ENCODE data around the gene COL6A3.

The COL6A3 gene

DNA sequence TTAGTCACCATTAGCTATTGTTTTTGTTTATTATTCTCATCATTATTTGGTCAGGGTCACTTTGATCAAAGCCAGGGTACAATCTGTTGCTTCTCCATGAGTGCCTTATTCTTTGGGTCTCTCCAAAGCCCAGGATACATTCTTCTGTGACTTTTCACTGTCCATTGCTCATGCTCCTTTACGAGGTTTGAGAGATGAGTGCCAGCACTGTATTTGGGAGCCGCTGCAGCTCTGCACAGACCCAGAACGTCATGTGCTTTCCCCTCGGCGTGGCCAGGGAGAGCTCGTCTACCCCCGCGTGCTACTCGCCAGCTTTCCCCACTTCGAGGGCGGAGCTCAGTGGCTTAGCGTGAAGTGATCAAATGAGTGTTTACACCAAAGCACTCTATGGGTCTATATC is 123.7 kb downstream of the COL6A3 start:
- no peak for DNase-seq

DNA sequence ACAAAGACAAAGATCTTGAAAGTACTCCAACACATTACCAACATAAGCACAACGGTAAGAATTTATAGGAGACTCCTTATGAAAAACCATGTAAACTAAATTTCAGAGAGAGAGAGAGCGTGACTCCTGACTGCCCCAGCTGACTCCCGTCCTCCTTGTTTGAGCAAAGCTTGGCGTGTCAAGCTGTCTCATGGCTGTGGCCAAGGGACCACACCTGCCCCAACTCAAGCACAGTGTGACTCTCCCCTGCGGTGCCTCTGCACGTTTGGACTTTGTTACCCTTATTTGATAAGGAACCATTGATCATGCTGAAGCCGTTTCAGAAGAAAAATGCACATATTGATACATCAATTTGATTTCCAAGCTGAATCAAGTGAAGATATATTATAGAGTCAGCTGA is 124.8 kb downstream of the COL6A3 start:
- no peak for DNase-seq

DNA sequence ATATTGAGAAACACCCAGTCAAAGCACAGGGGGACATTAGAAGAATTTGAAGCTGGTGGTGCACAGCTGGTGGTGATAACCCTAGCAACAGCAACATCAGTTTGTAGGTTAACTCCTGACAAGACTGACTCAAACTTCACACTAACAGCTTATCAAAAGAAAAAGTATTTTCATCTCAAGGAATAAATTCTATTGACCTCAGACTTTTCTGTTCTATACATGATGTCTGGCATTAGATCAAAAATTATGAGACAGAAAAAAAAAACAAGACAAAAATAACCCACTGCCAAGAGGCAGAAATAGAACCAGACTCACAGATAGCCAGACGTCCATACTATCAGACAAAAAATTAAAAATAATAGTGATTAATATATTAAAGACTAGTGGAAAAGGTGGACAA is 126.1 kb downstream of the COL6A3 start:
- DNase-seq: no peak

DNA sequence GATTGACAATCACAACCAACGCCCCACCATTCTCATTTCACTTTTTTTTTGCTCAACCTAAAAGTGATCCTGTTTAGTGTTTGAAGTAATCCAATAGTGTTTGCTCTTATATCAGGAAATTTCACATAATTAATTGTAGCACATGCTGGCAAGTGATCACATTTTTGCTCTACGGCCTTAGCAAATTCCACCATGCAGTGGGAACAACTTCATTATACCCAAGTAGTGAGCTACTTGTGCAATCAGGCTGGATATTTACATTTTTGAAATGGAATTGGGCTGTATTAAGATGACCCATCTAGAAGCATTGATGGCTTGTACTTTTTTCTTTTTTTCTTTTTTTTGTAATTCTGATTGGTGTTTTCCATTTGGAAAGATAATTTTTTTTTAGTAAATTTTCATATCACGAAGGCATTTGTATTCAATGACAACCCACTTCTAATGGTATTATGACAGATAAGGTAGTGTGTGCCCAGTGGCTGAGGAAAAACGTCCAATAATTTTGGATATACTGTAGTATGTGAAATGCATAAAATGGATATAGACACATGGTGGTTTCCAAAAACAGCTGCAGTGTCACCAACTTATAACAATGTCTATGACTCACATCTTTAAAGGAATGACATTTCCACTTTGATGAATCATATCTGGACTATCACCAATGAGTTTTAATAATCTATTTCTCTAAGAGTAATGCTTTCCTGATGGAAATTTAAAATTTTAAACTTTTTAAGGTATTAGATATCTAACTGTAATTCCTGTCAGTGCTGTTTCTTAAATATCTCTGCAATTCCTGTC is 130.6 kb downstream of the COL6A3 start:
- no peak for DNase-seq

DNA sequence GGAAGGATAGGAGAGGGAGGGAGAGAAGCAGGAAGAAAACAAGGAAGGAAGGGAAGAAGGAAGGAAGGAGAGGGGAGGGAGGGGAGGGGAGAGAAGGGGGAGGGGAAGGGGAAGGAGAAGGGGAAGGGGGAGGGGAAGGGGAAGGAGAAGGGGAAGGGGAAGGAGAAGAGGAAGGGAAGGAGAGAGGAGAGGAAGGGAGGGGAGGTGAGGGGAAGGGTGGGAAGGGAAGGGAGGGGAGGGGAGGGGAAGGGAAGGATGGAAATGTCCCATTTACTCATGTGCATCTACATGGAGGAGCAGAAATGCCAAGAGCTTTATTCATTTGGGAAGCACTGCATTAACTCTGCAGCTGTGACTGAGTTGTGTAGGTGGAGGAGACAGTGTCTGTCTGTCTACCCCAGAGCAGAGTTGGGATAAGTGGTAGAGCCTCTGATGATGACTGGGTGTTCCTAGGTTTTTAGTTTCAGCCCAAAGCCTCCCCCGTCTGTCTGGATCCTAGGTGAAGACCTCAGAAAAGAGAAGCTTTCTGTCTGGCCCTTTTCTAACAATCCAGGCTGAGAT is 131.3 kb downstream of the COL6A3 start:
- DNase-seq: no peak

DNA sequence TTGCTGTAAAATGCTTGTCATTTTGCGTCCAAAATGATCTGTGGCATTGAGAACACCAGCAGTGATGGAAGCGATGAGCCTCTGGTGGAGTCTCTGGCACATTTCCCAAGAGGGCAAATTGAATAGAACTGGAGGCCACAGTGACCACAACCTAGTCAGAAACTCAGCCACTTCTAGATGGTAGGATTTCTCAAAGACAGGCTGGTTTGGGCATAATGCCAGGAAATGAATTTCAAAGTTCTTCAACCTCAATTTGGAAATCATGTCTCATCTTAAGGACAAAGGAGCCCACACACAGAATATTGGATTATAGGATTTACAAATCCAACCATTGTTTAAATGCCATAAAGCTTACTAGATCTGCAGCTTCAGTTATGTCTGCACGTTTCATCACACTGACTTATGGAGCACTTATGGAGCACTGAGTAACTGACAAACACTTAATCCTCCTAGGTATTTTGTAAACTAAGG is 132.1 kb downstream of the COL6A3 start:
- no peak for DNase-seq

DNA sequence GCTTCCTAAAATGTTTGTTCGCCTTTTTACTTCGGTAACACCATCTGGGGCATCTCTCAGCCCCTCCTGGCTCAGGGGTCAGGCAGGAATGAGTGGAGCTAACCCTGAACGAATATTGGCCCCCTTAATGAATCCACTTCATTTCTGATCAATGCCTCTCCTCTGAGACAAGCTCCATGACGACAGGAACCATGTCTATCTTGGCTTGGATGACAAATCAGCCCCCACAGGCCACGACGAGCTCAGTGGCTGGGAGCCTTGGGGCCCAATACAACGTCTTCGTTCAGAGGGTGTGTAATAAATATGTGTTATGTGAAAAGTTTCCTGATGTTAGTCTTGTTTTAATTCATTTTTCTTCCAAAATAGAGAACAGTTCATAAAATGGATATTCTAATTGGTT is 133.0 kb downstream of the COL6A3 start:
- no peak for DNase-seq

DNA sequence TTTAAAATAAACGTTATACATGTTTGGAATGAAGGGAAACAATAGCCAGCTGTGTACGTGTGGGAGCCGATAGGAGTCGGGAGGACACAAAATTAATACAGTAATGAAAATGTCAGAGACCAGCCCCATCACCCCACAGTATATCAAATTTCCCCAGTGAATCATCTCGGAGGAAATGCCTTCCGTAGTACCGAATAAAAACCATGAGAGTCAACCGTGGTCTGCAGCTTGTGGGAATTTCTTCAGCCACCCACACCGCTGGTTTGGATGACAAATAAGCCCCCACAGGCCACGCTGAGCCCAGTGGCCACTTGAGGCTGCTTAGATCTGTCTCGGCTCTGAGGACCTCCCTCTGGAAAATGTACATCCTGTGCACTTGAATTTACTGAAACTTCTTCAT is 133.7 kb downstream of the COL6A3 start:
- DNase-seq: no peak

DNA sequence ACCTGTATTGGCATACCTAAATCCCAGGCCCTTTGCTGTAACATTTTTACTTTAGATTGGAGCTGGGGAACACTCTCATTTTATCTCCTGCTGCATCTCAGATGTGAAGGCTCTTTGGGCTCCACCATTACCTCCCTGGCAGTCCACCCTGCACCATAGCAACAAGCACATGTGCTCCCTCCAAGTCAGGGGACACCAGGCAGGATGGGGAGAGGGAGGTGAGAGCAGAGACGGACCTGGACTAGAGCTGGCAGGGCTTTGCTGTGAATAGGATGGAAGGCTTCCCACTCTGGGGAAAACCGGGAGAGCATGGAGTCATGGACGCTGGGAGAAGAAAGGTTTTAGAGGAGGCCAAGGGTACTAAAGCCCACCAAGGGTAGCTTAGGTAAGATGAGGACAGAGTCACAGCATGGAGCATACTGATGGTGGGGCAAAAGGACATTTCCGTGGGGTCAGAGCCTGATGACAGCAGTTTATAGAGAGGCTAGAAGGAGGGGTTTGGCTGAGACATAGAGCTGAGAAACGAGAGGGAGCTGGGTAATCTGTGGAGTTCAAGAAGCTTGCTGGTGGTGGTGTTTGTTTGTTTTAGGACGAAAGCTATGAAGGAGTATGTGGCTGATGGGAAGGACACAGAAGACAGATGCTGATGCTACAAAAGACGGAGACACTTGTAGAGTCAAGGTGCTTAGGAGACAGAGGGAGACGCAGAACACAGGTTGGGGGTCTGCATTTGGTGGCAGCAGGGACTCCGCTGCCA is 134.8 kb downstream of the COL6A3 start:
- DNase-seq: no peak

DNA sequence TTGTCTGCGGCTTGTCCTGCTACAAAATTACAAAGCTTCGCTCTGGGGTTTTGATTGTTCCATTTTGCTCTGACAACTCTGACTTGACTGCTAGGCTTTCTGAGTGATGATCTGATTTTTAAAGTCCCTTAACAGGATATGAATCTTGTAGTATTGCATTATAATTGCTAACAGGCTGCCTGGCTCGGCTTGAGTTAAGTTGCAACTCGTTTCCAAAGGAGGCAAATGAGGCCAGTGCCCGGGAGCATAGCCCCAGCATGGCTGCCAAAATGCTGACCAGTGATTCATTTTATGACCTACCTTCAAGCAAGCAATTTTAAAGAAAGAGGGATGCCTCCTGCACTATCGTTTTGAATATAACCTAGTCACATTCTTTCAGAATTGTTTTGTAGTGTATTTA is 135.4 kb downstream of the COL6A3 start:
- DNase-seq: no peak

DNA sequence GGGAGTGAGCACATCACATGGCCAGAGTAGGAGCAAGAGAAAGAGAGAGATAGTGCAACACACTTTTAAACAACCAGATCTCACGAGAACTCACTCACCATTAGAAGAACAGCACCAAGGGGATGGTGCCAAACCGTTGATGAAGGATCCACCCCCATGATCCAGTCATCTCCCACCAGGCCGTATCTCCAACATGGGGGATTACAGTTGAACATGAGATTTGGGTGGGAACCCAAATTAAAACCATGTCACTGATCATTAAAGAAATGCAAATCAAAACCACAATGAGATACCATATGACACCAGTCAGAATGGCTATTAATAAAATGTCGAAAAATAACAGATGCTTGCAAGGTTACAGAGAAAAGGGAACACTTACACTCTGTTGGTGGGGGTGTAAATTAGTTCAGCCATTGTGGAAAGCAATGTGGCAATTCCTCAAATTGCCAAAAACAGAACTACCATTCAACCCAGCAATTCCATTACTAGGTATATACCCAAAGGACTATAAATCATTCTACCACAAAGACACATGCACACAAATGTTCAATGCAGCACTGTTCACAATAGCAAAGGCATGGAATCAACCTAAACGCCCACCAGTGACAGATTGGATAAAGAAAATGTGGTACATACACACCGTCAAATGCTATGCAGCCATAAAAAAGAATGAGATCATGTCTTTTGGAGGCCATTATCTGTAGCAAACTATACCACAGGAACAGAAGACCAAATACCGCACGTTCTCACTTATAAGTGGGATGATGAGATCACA is 137.1 kb downstream of the COL6A3 start:
- no peak for DNase-seq

Measured in NCI-H526 treated with DMSO at 0.1 percent for 48 hours (cell line).